Chondrocyte (in vitro differentiated cells): Measurements from ENCODE around the gene PANX1. TPM values are rescaled to one million over a fixed set of nuclear protein-coding genes. Genes with fewer than 3 reads are reported as not detected.

Source experiments
- DNase-seq: peaks from one replicate; pipeline ENCODE4 v3.0.0; 2021; ENCODE audit warnings: mixed read lengths, low spot score
- H3K27ac Mint-ChIP-seq: one replicate; pipeline ENCODE4 v1.8.0; 2021; ENCODE audit warnings: mild to moderate bottlenecking, moderate library complexity, mixed read lengths; ENCODE audit not compliant: unreplicated experiment
- H3K27me3 Mint-ChIP-seq: 2 replicates; pipeline ENCODE4 v1.8.0; 2021; ENCODE audit warnings: low read depth, mixed read lengths
- H3K36me3 Mint-ChIP-seq: 2 replicates; pipeline ENCODE4 v1.8.0; 2021; ENCODE audit warnings: low read depth, mixed read lengths
- H3K4me1 Mint-ChIP-seq: 2 replicates; pipeline ENCODE4 v1.8.0; 2021; ENCODE audit warnings: low read depth, mild to moderate bottlenecking, mixed read lengths
- H3K4me3 Mint-ChIP-seq: one replicate; pipeline ENCODE4 v1.8.0; 2021; ENCODE audit warnings: mild to moderate bottlenecking, moderate library complexity, mixed read lengths; ENCODE audit not compliant: unreplicated experiment
- H3K9me3 Mint-ChIP-seq: 2 replicates; pipeline ENCODE4 v1.8.0; 2021; ENCODE audit warnings: low read depth, mixed read lengths
- CTCF ChIP-seq: fragments of 200-600 bp; sonication (generic); IDR thresholded peaks from 2 replicates; pipeline ENCODE4 v1.5.0; 2021; ENCODE audit warnings: antibody characterized with exemption, mild to moderate bottlenecking, moderate library complexity
- total RNA-seq: library from RNA; stranded (reverse); gene quantifications from 3 replicates; pipeline ENCODE4 v1.2.1, GENCODE V29; 2021

The PANX1 gene
- total RNA-seq, 1 donor from 2014 or later, result 35.7 TPM

DNA sequence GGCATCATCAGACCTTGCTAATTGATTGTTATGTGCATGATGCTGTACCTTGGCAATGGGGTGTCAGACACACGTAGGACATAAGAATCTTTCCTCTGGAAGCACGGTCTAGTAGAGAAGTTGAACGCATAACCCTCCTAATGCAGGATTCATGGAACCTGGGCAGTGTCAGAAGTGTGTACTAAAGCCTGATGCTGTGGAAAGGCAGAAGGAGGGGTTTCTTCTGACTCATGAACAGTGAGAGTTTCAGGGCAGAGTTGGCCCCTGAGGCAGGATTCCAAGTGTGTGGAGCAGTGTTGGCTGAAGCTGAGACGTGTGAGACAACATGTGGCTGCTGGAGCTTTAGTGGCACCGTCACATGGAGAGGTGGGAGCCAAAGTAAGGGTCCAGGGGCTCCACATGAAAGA is 3.5 kb downstream of the PANX1 start:
- Mint-ChIP-seq H3K4me3 (no peak overlapping the region), H3K27ac (no peak overlapping the region), H3K4me1 (peaks cover 53% of the 10 kb centered on the region), H3K36me3 (peaks cover 2% of the 10 kb centered on the region), H3K27me3 (no peaks in the 10 kb centered on the region), H3K9me3 (peaks cover 3% of the 10 kb centered on the region)
- DNase-seq, result no peak
- TF ChIP-seq CTCF, result no peak

- no peaks in the 10 kb centered on the region for H3K27me3 Mint-ChIP-seq
- H3K36me3 Mint-ChIP-seq, result peaks cover 2% of the 10 kb centered on the region
- H3K27ac Mint-ChIP-seq, result no peak overlapping the region
- no peak for DNase-seq
- peaks cover 49% of the 10 kb centered on the region for H3K4me1 Mint-ChIP-seq
- TF ChIP-seq CTCF, result no peak
- H3K4me3 Mint-ChIP-seq, result no peak overlapping the region
- peaks cover 3% of the 10 kb centered on the region for H3K9me3 Mint-ChIP-seq
These were observed 4.3 kb downstream of the PANX1 start for GRCh38 chr11:94132823-94133408.

DNA sequence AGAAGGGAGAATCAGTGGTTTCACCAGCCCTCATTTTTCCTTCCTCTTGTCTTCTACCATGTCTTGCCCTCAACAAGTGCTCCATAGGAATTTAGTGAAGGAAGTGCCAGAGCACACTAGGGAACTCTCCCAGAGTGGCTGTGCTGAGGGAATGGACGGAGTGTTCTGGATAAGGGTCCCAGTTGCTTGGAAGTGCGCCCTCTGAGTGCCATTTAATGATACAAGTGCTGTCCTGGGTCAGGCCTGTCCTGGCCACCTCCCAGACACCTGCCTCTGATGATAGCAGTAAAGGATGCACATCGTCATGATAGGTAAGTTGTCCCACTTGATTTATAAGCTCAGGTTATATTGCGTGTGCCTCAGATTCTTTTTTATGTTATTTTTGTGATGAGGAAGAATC is 5.1 kb downstream of the PANX1 start:
- H3K27me3 Mint-ChIP-seq, result no peaks in the 10 kb centered on the region
- peaks cover 3% of the 10 kb centered on the region for H3K9me3 Mint-ChIP-seq
- no peak for TF ChIP-seq CTCF
- H3K27ac Mint-ChIP-seq, result peak overlapping the region; percentile 74
- no peak overlapping the region for H3K4me3 Mint-ChIP-seq
- DNase-seq, result no peak
- H3K4me1 Mint-ChIP-seq, result peaks cover 45% of the 10 kb centered on the region
- peaks cover 2% of the 10 kb centered on the region for H3K36me3 Mint-ChIP-seq

DNA sequence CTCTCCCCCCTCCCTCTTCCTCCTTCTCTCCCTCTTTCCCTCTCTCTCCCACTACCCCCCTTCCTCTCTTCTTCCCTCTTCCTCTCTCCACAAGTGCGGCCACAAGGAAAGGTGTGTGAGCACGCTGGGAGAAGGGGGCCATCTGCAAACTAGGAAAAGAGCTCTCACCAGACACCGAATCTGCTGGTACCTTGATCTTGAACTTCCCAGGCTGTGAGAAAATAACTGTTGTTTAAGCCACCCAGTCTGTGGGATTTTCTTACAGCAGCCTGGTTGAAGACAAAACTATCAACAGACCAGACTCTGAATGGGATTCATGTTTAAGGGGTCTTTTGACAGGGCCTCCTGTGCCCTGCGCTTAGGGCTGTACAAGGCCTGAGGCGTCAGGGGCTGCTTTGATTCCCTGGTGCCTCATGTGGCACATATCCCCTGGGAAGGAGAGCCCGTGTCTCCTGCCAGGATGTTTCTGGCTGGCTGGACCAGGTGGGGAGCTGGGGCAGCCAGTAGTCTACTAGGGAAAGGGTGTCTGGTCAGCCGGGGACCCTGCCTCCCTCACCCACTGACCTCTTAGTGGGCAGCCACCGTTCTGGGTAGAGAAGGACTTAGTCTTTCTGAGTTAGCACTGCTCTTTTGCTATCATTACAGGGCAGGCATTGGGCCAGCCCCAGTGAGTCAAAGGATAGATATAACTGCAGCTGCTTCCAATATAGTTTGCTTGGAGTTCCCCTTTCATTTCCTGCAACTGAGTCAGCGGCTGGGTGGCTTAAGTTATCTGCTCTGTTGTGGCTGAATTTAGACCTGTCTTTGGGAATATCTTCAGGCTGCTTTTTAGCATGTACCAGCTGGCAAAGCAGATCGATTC is 6.2 kb downstream of the PANX1 start:
- H3K9me3 Mint-ChIP-seq, result peaks cover 3% of the 10 kb centered on the region
- no peak for TF ChIP-seq CTCF
- no peaks in the 10 kb centered on the region for H3K27me3 Mint-ChIP-seq
- H3K4me3 Mint-ChIP-seq, result peak overlapping the region; percentile 48
- H3K27ac Mint-ChIP-seq, result peak overlapping the region; percentile 98
- peaks cover 2% of the 10 kb centered on the region for H3K36me3 Mint-ChIP-seq
- no peak for DNase-seq
- H3K4me1 Mint-ChIP-seq, result peaks cover 45% of the 10 kb centered on the region

- Mint-ChIP-seq H3K27me3 (no peaks in the 10 kb centered on the region), H3K9me3 (peaks cover 3% of the 10 kb centered on the region), H3K4me3 (no peak overlapping the region), H3K36me3 (peaks cover 2% of the 10 kb centered on the region), H3K27ac (no peak overlapping the region), H3K4me1 (peaks cover 51% of the 10 kb centered on the region)
- no peak for DNase-seq
- TF ChIP-seq CTCF, result no peak
These were observed 10.8 kb downstream of the PANX1 start for GRCh38 chr11:94139416-94139815.
